ENCODE results near the gene ICA1. TPM values are rescaled to one million over a fixed set of nuclear protein-coding genes. Genes with fewer than 3 reads are reported as not detected.

Gene ICA1
- total RNA-seq, 1 experiment from 2014 or later: not detected

- peaks cover 42% of the 10 kb centered on the region for H3K27me3 ChIP-seq (replicated peaks; ENCODE audit: insufficient read depth, low read depth, low read length, poor library complexity)
- DNase-seq (ENCODE audit: low spot score): no peak
- POLR2A ChIA-PET (ENCODE audit: low non-redundant PET): no interaction called here
- H3K36me3 ChIP-seq (ENCODE audit: insufficient read depth, low read length, poor library complexity, severe bottlenecking): no peaks in the 10 kb centered on the region
- CTCF ChIA-PET: no interaction called here
- no peak overlapping the region for H3K4me3 ChIP-seq (ENCODE audit: low read depth, low read length, poor library complexity, severe bottlenecking)
- no peaks in the 10 kb centered on the region for H3K9me3 ChIP-seq (ENCODE audit: low read depth, low read length, poor library complexity, severe bottlenecking)
- TF ChIP-seq EZH2 (IDR thresholded peaks at IDR 0.05; ENCODE audit: borderline replicate concordance, low read depth, low read length, poor library complexity, severe bottlenecking) (no peak), CTCF (conservative IDR thresholded peaks at IDR 0.05; ENCODE audit: low read depth, low read length) (no peak)
- no TSS peak for BruUV-seq (replicated peaks)
- H3K4me1 ChIP-seq (ENCODE audit: insufficient read depth, low read length, poor library complexity, severe bottlenecking): peaks cover 14% of the 10 kb centered on the region
- no peak overlapping the region for H3K27ac ChIP-seq (ENCODE audit: low read depth, low read length, poor library complexity, severe bottlenecking)
- intact Hi-C loops (cut with micrococcal nuclease; ENCODE audit: unreplicated experiment): no loop called here
Measured at GRCh38 chr7:8283968-8284367, 22.0 kb upstream of the ICA1 start.

- H3K27ac ChIP-seq (ENCODE audit: low read depth, low read length, poor library complexity, severe bottlenecking): no peak overlapping the region
- peaks cover 3% of the 10 kb centered on the region for H3K4me1 ChIP-seq (ENCODE audit: insufficient read depth, low read length, poor library complexity, severe bottlenecking)
- peaks cover 46% of the 10 kb centered on the region for H3K27me3 ChIP-seq (replicated peaks; ENCODE audit: insufficient read depth, low read depth, low read length, poor library complexity)
- ChIA-PET POLR2A (ENCODE audit: low non-redundant PET) (no interaction called here), CTCF (no interaction called here)
- no peaks in the 10 kb centered on the region for H3K9me3 ChIP-seq (ENCODE audit: low read depth, low read length, poor library complexity, severe bottlenecking)
- BruUV-seq (replicated peaks): no TSS peak
- intact Hi-C loops (cut with micrococcal nuclease; ENCODE audit: unreplicated experiment): no loop called here
- H3K36me3 ChIP-seq (ENCODE audit: insufficient read depth, low read length, poor library complexity, severe bottlenecking): no peaks in the 10 kb centered on the region
- no peak for TF ChIP-seq EZH2 (IDR thresholded peaks at IDR 0.05; ENCODE audit: borderline replicate concordance, low read depth, low read length, poor library complexity, severe bottlenecking)
- TF ChIP-seq CTCF (conservative IDR thresholded peaks at IDR 0.05; ENCODE audit: low read depth, low read length): no peak
- H3K4me3 ChIP-seq (ENCODE audit: low read depth, low read length, poor library complexity, severe bottlenecking): no peak overlapping the region
- DNase-seq (ENCODE audit: low spot score): no peak
Measured at GRCh38 chr7:8282871-8283270, 20.9 kb upstream of the ICA1 start.

GRCh38 chr7:8282162-8282561 lies 20.2 kb upstream of the ICA1 start:
- Histone ChIP-seq H3K9me3 (ENCODE audit: low read depth, low read length, poor library complexity, severe bottlenecking) (no peaks in the 10 kb centered on the region), H3K4me3 (ENCODE audit: low read depth, low read length, poor library complexity, severe bottlenecking) (no peak overlapping the region), H3K36me3 (ENCODE audit: insufficient read depth, low read length, poor library complexity, severe bottlenecking) (no peaks in the 10 kb centered on the region), H3K27ac (ENCODE audit: low read depth, low read length, poor library complexity, severe bottlenecking) (no peak overlapping the region), H3K4me1 (ENCODE audit: insufficient read depth, low read length, poor library complexity, severe bottlenecking) (no peaks in the 10 kb centered on the region), H3K27me3 (replicated peaks; ENCODE audit: insufficient read depth, low read depth, low read length, poor library complexity) (peaks cover 39% of the 10 kb centered on the region)
- ChIA-PET POLR2A (ENCODE audit: low non-redundant PET) (no interaction called here), CTCF (no interaction called here)
- no TSS peak for BruUV-seq (replicated peaks)
- no peak for DNase-seq (ENCODE audit: low spot score)
- intact Hi-C loops (cut with micrococcal nuclease; ENCODE audit: unreplicated experiment): no loop called here
- TF ChIP-seq CTCF (conservative IDR thresholded peaks at IDR 0.05; ENCODE audit: low read depth, low read length): no peak
- TF ChIP-seq EZH2 (IDR thresholded peaks at IDR 0.05; ENCODE audit: borderline replicate concordance, low read depth, low read length, poor library complexity, severe bottlenecking): no peak

Measured in A673 (cell line).